Occipital lobe (tissue), 1 donor: Measurements from ENCODE around the gene EIF2AK2. TPM values are rescaled to one million over a fixed set of nuclear protein-coding genes. Genes with fewer than 3 reads are reported as not detected.

Source experiments
- total RNA-seq: library from RNA; depleted of rRNA; stranded (reverse); fragments of >200 nt; gene quantifications from one replicate; pipeline ENCODE4 v1.2.3, GENCODE V29; 2014

Gene EIF2AK2
- total RNA-seq, 1 donor from 2014 or later = 48.7 TPM

Other genes with a start within 250 kb of the EIF2AK2 start
- 30.9 TPM for gene STRN, start 190.4 kb downstream of the EIF2AK2 start, total RNA-seq
- gene HEATR5B, start 72.6 kb downstream of the EIF2AK2 start, total RNA-seq = 126 TPM
- 20.9 TPM for gene GPATCH11, start 72.5 kb downstream of the EIF2AK2 start, total RNA-seq
- not detected for gene SULT6B1, start 31.7 kb upstream of the EIF2AK2 start, total RNA-seq
- 24.5 TPM for gene CEBPZOS, start 39.5 kb upstream of the EIF2AK2 start, total RNA-seq
- 65.0 TPM for gene CEBPZ, start 74.6 kb upstream of the EIF2AK2 start, total RNA-seq
- gene NDUFAF7, start 74.7 kb upstream of the EIF2AK2 start, total RNA-seq = 36.2 TPM
- 29.9 TPM for gene PRKD3, start 167.9 kb upstream of the EIF2AK2 start, total RNA-seq
- 5.9 TPM for gene QPCT, start 187.7 kb upstream of the EIF2AK2 start, total RNA-seq